ENCODE results near the gene ADISSP. TPM values are rescaled to one million over a fixed set of nuclear protein-coding genes. Genes with fewer than 3 reads are reported as not detected.

Gene ADISSP
- total and polyA plus RNA-seq, 2 of the 13 experiments (the other 11 are each of a cell fraction or from before 2014, with no cell fraction given), result 38.3 to 90.6 TPM

GRCh38 chr20:3785240-3786125 lies 17.9 kb upstream of the ADISSP start (continued):
- TF ChIP-seq ZBTB1 (CRISPR knock-in tag; IDR thresholded peaks at IDR 0.05; ENCODE audit: borderline replicate concordance) (no peak), KMT2B (CRISPR knock-in tag; IDR thresholded peaks at IDR 0.05) (no peak), SP5 (CRISPR knock-in tag; IDR thresholded peaks at IDR 0.05; ENCODE audit: borderline replicate concordance, low read depth) (0 out of 2 replicates have a peak, but pooled peaks have one; percentile 31), ZNF354B (CRISPR knock-in tag; IDR thresholded peaks at IDR 0.05) (no peak), GTF2F1 (IDR thresholded peaks at IDR 0.05; ENCODE audit: low read length) (no peak), ZNF747 (CRISPR knock-in tag; IDR thresholded peaks at IDR 0.05; ENCODE audit: borderline replicate concordance) (no peak), ATF7-NPFF (CRISPR knock-in tag; IDR thresholded peaks at IDR 0.05; ENCODE audit: low read depth) (no peak), HMG20B (CRISPR knock-in tag; conservative IDR thresholded peaks at IDR 0.05) (no peak), U2AF1 (optimal IDR thresholded peaks at IDR 0.05; ENCODE audit: low read depth, low read length) (no peak), ZNF749 (CRISPR knock-in tag; IDR thresholded peaks at IDR 0.05; ENCODE audit: borderline replicate concordance) (no peak), ZNF546 (CRISPR knock-in tag; conservative IDR thresholded peaks at IDR 0.05) (no peak), CHD2 (IDR thresholded peaks at IDR 0.05; ENCODE audit: low read depth, low read length) (no peak), ZNF232 (CRISPR knock-in tag; IDR thresholded peaks at IDR 0.05; ENCODE audit: borderline replicate concordance) (no peak), HOXA3 (CRISPR knock-in tag; IDR thresholded peaks at IDR 0.05) (peak; percentile 66), ZSCAN12 (CRISPR knock-in tag; IDR thresholded peaks at IDR 0.05) (no peak), NFKBIZ (CRISPR knock-in tag; IDR thresholded peaks at IDR 0.05) (no peak), PAWR (CRISPR knock-in tag; IDR thresholded peaks at IDR 0.05; ENCODE audit: borderline replicate concordance) (no peak), ZNF780A (CRISPR knock-in tag; IDR thresholded peaks at IDR 0.05) (no peak), ELF4 (CRISPR knock-in tag; IDR thresholded peaks at IDR 0.05; ENCODE audit: borderline replicate concordance) (no peak), HNRNPLL (IDR thresholded peaks at IDR 0.05; ENCODE audit: low read depth, low read length, poor library complexity, severe bottlenecking) (no peak), SMAD3 (CRISPR knock-in tag; IDR thresholded peaks at IDR 0.05) (no peak), ZNF543 (CRISPR knock-in tag; IDR thresholded peaks at IDR 0.05) (no peak), ZNF761 (CRISPR knock-in tag; conservative IDR thresholded peaks at IDR 0.05) (no peak), ZSCAN29 (CRISPR knock-in tag; conservative IDR thresholded peaks at IDR 0.05) (no peak), GABPB1 (CRISPR knock-in tag; IDR thresholded peaks at IDR 0.05) (peak; percentile 54; the same call in 1 of the 2 replicates)
- TF ChIP-seq, protein P1, sequence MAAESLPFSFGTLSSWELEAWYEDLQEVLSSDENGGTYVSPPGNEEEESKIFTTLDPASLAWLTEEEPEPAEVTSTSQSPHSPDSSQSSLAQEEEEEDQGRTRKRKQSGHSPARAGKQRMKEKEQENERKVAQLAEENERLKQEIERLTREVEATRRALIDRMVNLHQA (CRISPR knock-in tag; IDR thresholded peaks at IDR 0.05), result no peak
- TF ChIP-seq, protein P2, sequence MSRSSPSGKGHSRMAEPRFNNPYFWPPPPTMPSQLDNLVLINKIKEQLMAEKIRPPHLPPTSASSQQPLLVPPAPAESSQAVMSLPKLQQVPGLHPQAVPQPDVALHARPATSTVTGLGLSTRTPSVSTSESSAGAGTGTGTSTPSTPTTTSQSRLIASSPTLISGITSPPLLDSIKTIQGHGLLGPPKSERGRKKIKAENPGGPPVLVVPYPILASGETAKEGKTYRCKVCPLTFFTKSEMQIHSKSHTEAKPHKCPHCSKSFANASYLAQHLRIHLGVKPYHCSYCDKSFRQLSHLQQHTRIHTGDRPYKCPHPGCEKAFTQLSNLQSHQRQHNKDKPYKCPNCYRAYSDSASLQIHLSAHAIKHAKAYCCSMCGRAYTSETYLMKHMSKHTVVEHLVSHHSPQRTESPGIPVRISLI (CRISPR knock-in tag; IDR thresholded peaks at IDR 0.05; ENCODE audit: borderline replicate concordance), result no peak
- TF ChIP-seq, protein P3, sequence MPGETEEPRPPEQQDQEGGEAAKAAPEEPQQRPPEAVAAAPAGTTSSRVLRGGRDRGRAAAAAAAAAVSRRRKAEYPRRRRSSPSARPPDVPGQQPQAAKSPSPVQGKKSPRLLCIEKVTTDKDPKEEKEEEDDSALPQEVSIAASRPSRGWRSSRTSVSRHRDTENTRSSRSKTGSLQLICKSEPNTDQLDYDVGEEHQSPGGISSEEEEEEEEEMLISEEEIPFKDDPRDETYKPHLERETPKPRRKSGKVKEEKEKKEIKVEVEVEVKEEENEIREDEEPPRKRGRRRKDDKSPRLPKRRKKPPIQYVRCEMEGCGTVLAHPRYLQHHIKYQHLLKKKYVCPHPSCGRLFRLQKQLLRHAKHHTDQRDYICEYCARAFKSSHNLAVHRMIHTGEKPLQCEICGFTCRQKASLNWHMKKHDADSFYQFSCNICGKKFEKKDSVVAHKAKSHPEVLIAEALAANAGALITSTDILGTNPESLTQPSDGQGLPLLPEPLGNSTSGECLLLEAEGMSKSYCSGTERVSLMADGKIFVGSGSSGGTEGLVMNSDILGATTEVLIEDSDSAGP (CRISPR knock-in tag; IDR thresholded peaks at IDR 0.05; ENCODE audit: borderline replicate concordance), result no peak; the same call in 1 of the 2 replicates
- TF ChIP-seq, protein P4, sequence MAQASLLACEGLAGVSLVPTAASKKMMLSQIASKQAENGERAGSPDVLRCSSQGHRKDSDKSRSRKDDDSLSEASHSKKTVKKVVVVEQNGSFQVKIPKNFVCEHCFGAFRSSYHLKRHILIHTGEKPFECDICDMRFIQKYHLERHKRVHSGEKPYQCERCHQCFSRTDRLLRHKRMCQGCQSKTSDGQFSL (CRISPR knock-in tag; IDR thresholded peaks at IDR 0.05), result no peak

Measured in HepG2 (cell line).